Fibroblast of lung (primary cell): ENCODE measurements around the gene AGBL1.

Source experiments
- CTCF ChIP-seq, 2 donors: IDR thresholded peaks in 1 of 2; conservative IDR thresholded peaks in 1 of 2; 1 replicate in 1 of 2; 2 replicates in 1 of 2; pipeline ENCODE4 v1.5.1; 2011 to 2012; ENCODE audit warnings: low read length in 2 of 2, control low read depth in 1 of 2, inconsistent platforms in 1 of 2, low read depth in 1 of 2, mild to moderate bottlenecking in 1 of 2
- EZH2 ChIP-seq: IDR thresholded peaks from 2 replicates; pipeline ENCODE4 v1.5.1; 2012; ENCODE audit warnings: low read length, control low read depth, mild to moderate bottlenecking; ENCODE audit errors: missing control alignments

DNA sequence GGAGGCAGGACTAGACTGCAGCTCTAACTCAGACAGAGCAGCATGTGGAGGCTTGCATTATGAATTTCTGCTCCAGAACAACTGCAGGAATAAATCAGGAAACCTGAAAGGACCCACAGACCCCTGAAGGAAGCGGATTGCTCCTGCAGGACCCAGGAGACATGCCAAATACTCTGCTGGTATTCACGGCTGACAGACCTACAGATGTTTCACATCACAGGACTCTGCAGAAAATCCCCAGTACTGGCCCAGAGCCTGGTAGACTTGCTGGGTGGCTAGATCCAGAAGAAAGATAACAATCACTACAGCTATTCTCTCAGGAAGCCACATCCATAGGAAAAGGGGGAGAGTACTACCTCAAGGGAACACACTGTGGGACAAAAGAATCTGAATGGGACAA, 942.1 kb downstream of the AGBL1 start:
- TF ChIP-seq CTCF (conservative IDR thresholded peaks at IDR 0.05 in 1 of 2, IDR thresholded peaks at IDR 0.05 in 1 of 2; ENCODE audit: low read depth in 1 of 2, low read length in 2 of 2) (no peak), EZH2 (no peak)
